CD4-positive, alpha-beta T cell treated with Interleukin-1 beta for 1 hour (primary cell): ENCODE results near the gene OPHN1.
"Not testable (repeated sequence)": the region's sequence is repeated elsewhere in the genome, so short reads cannot be mapped to it uniquely, and the experiment has no call there.

Experiments used
- DNase-seq, 2 donors: peaks; one replicate each; pipeline ENCODE4 v3.0.0-alpha.2; 2020 to 2022

Gene OPHN1

GRCh38 chrX:68420559-68420958 lies 12.7 kb downstream of the OPHN1 start:
- DNase-seq, result no peak

- DNase-seq, result no peak
These were observed 13.3 kb downstream of the OPHN1 start for GRCh38 chrX:68419975-68420374.

- no peak for DNase-seq
These were observed 15.6 kb downstream of the OPHN1 start for GRCh38 chrX:68417651-68418050.

GRCh38 chrX:68416592-68416991 lies 16.7 kb downstream of the OPHN1 start:
- DNase-seq, result no peak

- no peak for DNase-seq
These were observed 18.0 kb downstream of the OPHN1 start for GRCh38 chrX:68415316-68415715.

- no peak for DNase-seq
These were observed 20.0 kb downstream of the OPHN1 start for GRCh38 chrX:68413254-68413653.

- DNase-seq, result no peak
These were observed 21.6 kb downstream of the OPHN1 start for GRCh38 chrX:68411729-68412128.

GRCh38 chrX:68409194-68409593 lies 24.1 kb downstream of the OPHN1 start:
- DNase-seq, result no peak

GRCh38 chrX:68403522-68403921 lies 29.8 kb downstream of the OPHN1 start:
- no peak for DNase-seq

GRCh38 chrX:68403038-68403437 lies 30.3 kb downstream of the OPHN1 start:
- DNase-seq, result no peak

- DNase-seq, result no peak
These were observed 31.2 kb downstream of the OPHN1 start for GRCh38 chrX:68402094-68402493.

- DNase-seq, result no peak
These were observed 35.0 kb downstream of the OPHN1 start for GRCh38 chrX:68398291-68398690.

GRCh38 chrX:68396953-68397352 lies 36.3 kb downstream of the OPHN1 start:
- DNase-seq, result no peak

- not testable (repeated sequence) for DNase-seq
These were observed 43.8 kb downstream of the OPHN1 start for GRCh38 chrX:68389419-68389960.

- no peak for DNase-seq
These were observed 45.5 kb downstream of the OPHN1 start for GRCh38 chrX:68387776-68388175.

GRCh38 chrX:68383540-68383939 lies 49.8 kb downstream of the OPHN1 start:
- no peak for DNase-seq

- DNase-seq, result not testable (repeated sequence)
These were observed 55.7 kb downstream of the OPHN1 start for GRCh38 chrX:68377579-68377978.

GRCh38 chrX:68376373-68376772 lies 56.9 kb downstream of the OPHN1 start:
- DNase-seq, result no peak

- DNase-seq, result no peak
These were observed 57.5 kb downstream of the OPHN1 start for GRCh38 chrX:68375803-68376202.

GRCh38 chrX:68372665-68373064 lies 60.6 kb downstream of the OPHN1 start:
- DNase-seq, result no peak

- no peak for DNase-seq
These were observed 63.7 kb downstream of the OPHN1 start for GRCh38 chrX:68369559-68369958.

GRCh38 chrX:68365341-68365740 lies 68.0 kb downstream of the OPHN1 start:
- no peak for DNase-seq

GRCh38 chrX:68363984-68364383 lies 69.3 kb downstream of the OPHN1 start:
- no peak for DNase-seq

GRCh38 chrX:68358679-68359078 lies 74.6 kb downstream of the OPHN1 start:
- DNase-seq, result no peak

GRCh38 chrX:68355629-68355920 lies 77.7 kb downstream of the OPHN1 start:
- DNase-seq, result no peak
